Tibial nerve (tissue), 4 donors: ENCODE data around the gene C20orf96. TPM values are rescaled to one million over a fixed set of nuclear protein-coding genes. Genes with fewer than 3 reads are reported as not detected.

Source experiments
- DNase-seq, 2 donors: peaks; one replicate each; pipeline ENCODE4 v3.0.0-alpha.2; 2019; ENCODE audit warnings: low spot score in 2 of 2
- H3K27ac ChIP-seq, 4 donors: fragments of 200-600 bp; sonication (generic) in 3 of 4; one replicate each; pipeline ENCODE4 v1.5.1; 2017 to 2019; ENCODE audit warnings: mild to moderate bottlenecking in 1 of 4
- H3K27me3 ChIP-seq, 2 donors: fragments of 200-600 bp; sonication (generic) in 1 of 2; one replicate each; pipeline versions ENCODE4 v1.5.1 to v1.6.0; 2017 to 2019
- H3K36me3 ChIP-seq, 3 donors: fragments of 200-600 bp; sonication (generic); one replicate each; pipeline ENCODE4 v1.5.1; 2018 to 2019
- H3K4me1 ChIP-seq, 4 donors: fragments of 200-600 bp; sonication (generic) in 3 of 4; one replicate each; pipeline ENCODE4 v1.5.1; 2017 to 2019
- H3K4me3 ChIP-seq, 4 donors: fragments of 200-600 bp; sonication (generic) in 3 of 4; one replicate each; pipeline ENCODE4 v1.5.1; 2017 to 2019; ENCODE audit warnings: mild to moderate bottlenecking in 1 of 4, moderate library complexity in 1 of 4
- H3K9me3 ChIP-seq, 4 donors: fragments of 200-600 bp; sonication (generic) in 3 of 4; one replicate each; pipeline ENCODE4 v1.5.1; 2017 to 2019
- CTCF ChIP-seq, 5 experiments: fragments of 200-600 bp in 3 of 5; fragments of 450-650 bp in 2 of 5; sonication (generic) in 3 of 5; IDR thresholded peaks; one replicate each; pipeline ENCODE4 v1.5.1; 2016 to 2019; ENCODE audit warnings: antibody characterized with exemption in 5 of 5, mild to moderate bottlenecking in 3 of 5, moderate library complexity in 2 of 5
- EP300 ChIP-seq, 2 donors: sonication (generic); formaldehyde crosslinking; IDR thresholded peaks; one replicate each; pipeline ENCODE4 v1.6.1; 2017; ENCODE audit warnings: antibody characterized with exemption in 2 of 2, mild to moderate bottlenecking in 1 of 2
- POLR2A ChIP-seq, 2 donors: fragments of 450-650 bp; IDR thresholded peaks; one replicate each; pipeline ENCODE4 v1.6.1; 2017; ENCODE audit warnings: antibody characterized with exemption in 2 of 2, mild to moderate bottlenecking in 2 of 2, moderate library complexity in 2 of 2
- WGBS, 2 donors: methylation state at CpG; one replicate each; pipeline ENCODE4 v1.1.5; 2018; 5-methylcytosine and 5-hydroxymethylcytosine counted together
- total RNA-seq, 4 donors: library from RNA; depleted of rRNA; stranded (reverse); fragments of >200 nt; gene quantifications; one replicate each; pipeline ENCODE4 v1.1.0, GENCODE V29; 2016

The C20orf96 gene
- total RNA-seq, 4 donors from 2014 or later: 3.5 to 8.7 (median 4.5) TPM

DNA sequence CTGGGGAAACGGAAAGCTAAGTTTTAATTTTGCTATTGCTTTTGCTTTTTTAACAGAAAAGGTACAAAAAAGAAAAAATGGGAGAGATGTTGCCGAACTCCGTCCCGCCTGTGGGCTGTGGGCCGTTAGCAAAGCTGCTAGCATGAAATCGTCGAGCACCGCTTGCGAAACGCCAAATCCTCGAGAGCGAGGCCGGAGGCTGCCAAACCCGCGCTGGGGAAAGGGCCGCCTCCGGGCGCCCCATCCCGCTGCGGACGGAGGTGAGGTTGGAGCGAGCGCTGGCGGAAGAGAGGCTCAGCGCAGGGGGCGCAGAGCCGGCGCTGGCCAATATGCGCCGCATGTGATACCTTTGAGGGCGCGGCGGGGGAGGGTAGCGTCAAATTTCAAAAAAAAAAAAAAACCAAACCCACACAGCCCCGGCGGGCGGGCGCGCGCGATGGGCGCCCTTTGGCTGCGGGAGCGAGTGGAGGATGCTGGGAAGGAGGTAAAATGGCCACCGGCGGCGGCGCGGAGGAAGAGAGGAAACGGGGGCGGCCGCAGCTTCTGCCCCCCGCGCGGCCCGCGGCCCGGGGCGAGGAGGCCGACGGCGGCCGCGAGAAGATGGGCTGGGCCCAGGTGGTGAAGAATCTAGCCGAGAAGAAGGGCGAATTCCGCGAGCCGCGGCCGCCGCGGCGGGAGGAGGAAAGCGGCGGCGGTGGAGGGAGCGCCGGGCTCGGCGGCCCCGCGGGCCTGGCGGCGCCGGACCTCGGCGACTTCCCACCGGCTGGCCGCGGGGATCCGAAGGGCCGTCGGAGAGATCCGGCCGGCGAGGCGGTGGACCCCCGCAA, 6.8 kb upstream of the C20orf96 start, which contains the start of gene ZCCHC3:
Gene ZCCHC3 (plus strand): TSS at position 473 of the 827 bp plus-strand sequence. CDS start 17 bp downstream, at position 490.
- Histone ChIP-seq H3K27ac (peak within 1 kb of the TSS; percentile 98 to 100 (median 98)), H3K27me3 (no peaks in the 10 kb centered on the region), H3K9me3 (no peaks in the 10 kb centered on the region), H3K4me1 (peaks cover 0 to 46% (median 31%) of the 10 kb centered on the region in 4 donors), H3K4me3 (peak within 1 kb of the TSS; percentile 84 to 99 (median 92)), H3K36me3 (no peaks in the 10 kb centered on the region)
- DNase-seq: peak; percentile 75 to 84
- 1% methylated on average over 67 to 92 of the region's 99 CpGs for WGBS, 2 donors
- TF ChIP-seq EP300 (IDR thresholded peaks at IDR 0.05) (peak; percentile 51 to 90), CTCF (IDR thresholded peaks at IDR 0.05) (peak in 2 of 5 experiments; percentile 17 to 47), POLR2A (IDR thresholded peaks at IDR 0.05) (peak; percentile 27 to 71)

DNA sequence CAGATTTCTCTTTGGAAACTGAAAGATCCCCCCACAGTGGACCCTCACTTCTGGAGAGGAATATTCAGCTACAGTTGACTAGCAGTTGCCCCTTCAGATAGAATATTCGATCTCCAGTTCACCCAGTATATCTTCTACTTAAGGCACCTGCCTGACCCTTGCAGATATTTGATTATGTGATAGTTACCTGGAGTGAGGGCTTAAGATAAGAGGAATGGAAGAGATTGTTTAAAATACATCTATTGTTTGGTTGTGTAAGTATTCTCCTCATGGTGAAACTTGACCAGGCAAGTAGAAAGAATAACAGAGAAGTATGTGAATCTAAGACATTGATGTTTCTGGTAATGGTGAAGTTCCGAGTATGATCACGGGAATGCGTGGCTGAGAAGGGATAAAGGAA, 5.3 kb upstream of the C20orf96 start:
- 81 to 91% methylated on average over 4 of the region's 4 CpGs for WGBS, 2 donors
- no peak for DNase-seq

GRCh38 chr20:294602-295001, 4.1 kb upstream of the C20orf96 start:
- no peak for DNase-seq
- H3K4me1 ChIP-seq: peaks cover 0 to 37% (median 13%) of the 10 kb centered on the region in 4 donors
- no peaks in the 10 kb centered on the region for H3K9me3 ChIP-seq
- no peaks in the 10 kb centered on the region for H3K27me3 ChIP-seq
- TF ChIP-seq POLR2A (IDR thresholded peaks at IDR 0.05): no peak
- TF ChIP-seq EP300 (IDR thresholded peaks at IDR 0.05): no peak
- TF ChIP-seq CTCF (IDR thresholded peaks at IDR 0.05): no peak
- no peaks in the 10 kb centered on the region for H3K36me3 ChIP-seq
- H3K27ac ChIP-seq: no peak overlapping the region
- WGBS, 2 donors: 90 to 91% methylated on average over 4 to 5 of the region's 5 CpGs
- H3K4me3 ChIP-seq: no peak overlapping the region

More for the DNA sequence above, 5.3 kb upstream of the C20orf96 start:
- TF ChIP-seq POLR2A (IDR thresholded peaks at IDR 0.05) (no peak), EP300 (IDR thresholded peaks at IDR 0.05) (no peak), CTCF (IDR thresholded peaks at IDR 0.05) (no peak)
- no peaks in the 10 kb centered on the region for H3K36me3 ChIP-seq
- no peaks in the 10 kb centered on the region for H3K9me3 ChIP-seq
- H3K4me1 ChIP-seq: peaks cover 0 to 44% (median 22%) of the 10 kb centered on the region in 4 donors
- no peak overlapping the region for H3K4me3 ChIP-seq
- H3K27me3 ChIP-seq: no peaks in the 10 kb centered on the region
- H3K27ac ChIP-seq: no peak overlapping the region

GRCh38 chr20:289693-290083, 862 bp downstream of the C20orf96 start:
- DNase-seq: no peak
- Histone ChIP-seq H3K4me1 (peaks cover 0 to 19% (median 3%) of the 10 kb centered on the region in 4 donors), H3K27me3 (no peaks in the 10 kb centered on the region), H3K9me3 (no peaks in the 10 kb centered on the region), H3K36me3 (no peaks in the 10 kb centered on the region), H3K4me3 (peak overlapping the region; percentile 38 to 72 (median 68)), H3K27ac (peak overlapping the region; percentile 65 to 91 (median 86))
- no peak for TF ChIP-seq CTCF (IDR thresholded peaks at IDR 0.05)
- no peak for TF ChIP-seq POLR2A (IDR thresholded peaks at IDR 0.05)
- TF ChIP-seq EP300 (IDR thresholded peaks at IDR 0.05): no peak
- 44 to 45% methylated on average over 2 of the region's 2 CpGs for WGBS, 2 donors
